ENCODE measurements around the gene NOXA1. TPM values are rescaled to one million over a fixed set of nuclear protein-coding genes. Genes with fewer than 3 reads are reported as not detected.
"Not testable (repeated sequence)": the region's sequence is repeated elsewhere in the genome, so short reads cannot be mapped to it uniquely, and the experiment has no call there.

Gene NOXA1
- total and polyA plus RNA-seq, 3 experiments from 2014 or later, result 0.66 to 1.3 (median 0.74) TPM

GRCh38 chr9:137449081-137449844 is 26.1 kb downstream of the NOXA1 start:
- no peaks in the 10 kb centered on the region for H3K9me3 ChIP-seq (ENCODE audit: low read length)
- H3K4me3 ChIP-seq (ENCODE audit: low read length), result no peak overlapping the region
- Mint-ChIP-seq H3K36me3 (no peaks in the 10 kb centered on the region), H3K27ac (peak overlapping the region in 3 of 8 donors; percentile 24 to 73 (median 46)), H3K4me1 (peaks cover 29 to 42% (median 41%) of the 10 kb centered on the region in 3 donors), H3K9me3 (peaks cover 0 to 6% (median 0%) of the 10 kb centered on the region in 5 donors), H3K27me3 (peaks cover 2 to 9% of the 10 kb centered on the region in 2 donors), H3K4me3 (peak overlapping the region in 2 of 7 donors; percentile 13 to 72)
- DNase-seq, result peak in 1 of 5 donors; percentile 47
- no peaks in the 10 kb centered on the region for H3K36me3 ChIP-seq (ENCODE audit: insufficient read depth, low read length)
- H3K27me3 ChIP-seq (ENCODE audit: insufficient read depth, low read length, poor library complexity, severe bottlenecking), result no peaks in the 10 kb centered on the region
- CTCF ChIA-PET, result no interaction called here
- peaks cover 52% of the 10 kb centered on the region for H3K4me1 ChIP-seq (ENCODE audit: insufficient read depth, low read length)
- no peak overlapping the region for H3K27ac ChIP-seq (ENCODE audit: low read depth, low read length)
- POLR2A ChIA-PET, result no interaction called here

- POLR2A ChIA-PET, result no interaction called here
- peaks cover 57% of the 10 kb centered on the region for H3K4me1 ChIP-seq (ENCODE audit: insufficient read depth, low read length)
- H3K27me3 ChIP-seq (ENCODE audit: insufficient read depth, low read length, poor library complexity, severe bottlenecking), result no peaks in the 10 kb centered on the region
- H3K9me3 Mint-ChIP-seq, result peaks cover 0 to 6% (median 0%) of the 10 kb centered on the region in 5 donors
- no peaks in the 10 kb centered on the region for H3K36me3 Mint-ChIP-seq
- CTCF ChIA-PET, result no interaction called here
- no peak overlapping the region for H3K27ac ChIP-seq (ENCODE audit: low read depth, low read length)
- no peaks in the 10 kb centered on the region for H3K36me3 ChIP-seq (ENCODE audit: insufficient read depth, low read length)
- H3K4me1 Mint-ChIP-seq, result peaks cover 29 to 42% (median 37%) of the 10 kb centered on the region in 3 donors
- peaks cover 2 to 4% of the 10 kb centered on the region in 2 donors for H3K27me3 Mint-ChIP-seq
- peak overlapping the region in 6 of 7 donors; percentile 8 to 88 (median 66) for H3K4me3 Mint-ChIP-seq
- peak; percentile 33 to 81 (median 69) for DNase-seq
- no peaks in the 10 kb centered on the region for H3K9me3 ChIP-seq (ENCODE audit: low read length)
- peak overlapping the region; percentile 63 to 94 (median 84) for H3K27ac Mint-ChIP-seq
- no peak overlapping the region for H3K4me3 ChIP-seq (ENCODE audit: low read length)
These were observed 26.8 kb downstream of the NOXA1 start for GRCh38 chr9:137449931-137450538.

DNA sequence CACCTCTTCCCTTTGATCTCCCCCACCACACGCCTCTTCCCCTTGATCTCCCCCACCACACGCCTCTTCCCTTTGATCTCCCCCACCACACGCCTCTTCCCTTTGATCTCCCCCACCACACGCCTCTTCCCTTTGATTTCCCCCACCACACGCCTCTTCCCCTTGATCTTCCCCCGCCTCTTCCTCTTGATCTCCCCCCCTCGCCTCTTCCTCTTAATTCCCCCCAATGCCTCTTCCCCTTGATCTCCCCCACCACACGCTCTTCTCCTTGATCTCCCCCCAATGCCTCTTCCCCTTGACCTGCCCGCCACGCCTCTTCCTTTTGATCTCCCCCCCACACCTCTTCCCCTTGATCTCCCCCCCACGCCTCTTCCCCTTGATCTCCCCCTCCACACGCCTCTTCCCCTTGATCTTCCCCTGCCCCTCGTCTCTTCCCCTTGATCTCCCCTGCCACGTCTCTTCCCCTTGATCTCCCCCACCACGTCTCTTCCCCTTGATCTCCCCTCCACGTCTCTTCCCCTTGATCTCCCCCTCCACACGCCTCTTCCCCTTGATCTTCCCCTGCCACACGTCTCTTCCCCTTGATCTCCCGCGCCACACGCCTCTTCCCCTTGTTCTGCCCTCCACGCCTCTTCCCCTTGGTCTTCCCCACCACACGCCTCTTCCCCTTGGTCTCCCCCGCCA is 27.5 kb downstream of the NOXA1 start:
- H3K9me3 ChIP-seq (ENCODE audit: low read length); H3K27me3 Mint-ChIP-seq; H3K9me3 Mint-ChIP-seq; CTCF ChIA-PET; H3K27ac ChIP-seq (ENCODE audit: low read depth, low read length); POLR2A ChIA-PET; H3K4me3 ChIP-seq (ENCODE audit: low read length); H3K36me3 ChIP-seq (ENCODE audit: insufficient read depth, low read length); H3K36me3 Mint-ChIP-seq; H3K27me3 ChIP-seq (ENCODE audit: insufficient read depth, low read length, poor library complexity, severe bottlenecking): not testable (repeated sequence)
- H3K27ac Mint-ChIP-seq, result peak overlapping the region in 7 of 8 donors; percentile 30 to 95 (median 84)
- peaks cover 25 to 36% (median 32%) of the 10 kb centered on the region in 3 donors for H3K4me1 Mint-ChIP-seq
- peak overlapping the region in 5 of 7 donors; percentile 8 to 88 (median 66) for H3K4me3 Mint-ChIP-seq
- H3K4me1 ChIP-seq (ENCODE audit: insufficient read depth, low read length), result peaks cover 54% of the 10 kb centered on the region
- DNase-seq, result peak; percentile 28 to 79 (median 70)

- H3K4me3 Mint-ChIP-seq, result peak overlapping the region in 5 of 7 donors; percentile 8 to 72 (median 52)
- H3K9me3 ChIP-seq (ENCODE audit: low read length); H3K4me3 ChIP-seq (ENCODE audit: low read length); H3K9me3 Mint-ChIP-seq; H3K36me3 Mint-ChIP-seq; H3K27me3 Mint-ChIP-seq; H3K36me3 ChIP-seq (ENCODE audit: insufficient read depth, low read length); CTCF ChIA-PET; H3K27me3 ChIP-seq (ENCODE audit: insufficient read depth, low read length, poor library complexity, severe bottlenecking); H3K27ac ChIP-seq (ENCODE audit: low read depth, low read length); POLR2A ChIA-PET: not testable (repeated sequence)
- peaks cover 51% of the 10 kb centered on the region for H3K4me1 ChIP-seq (ENCODE audit: insufficient read depth, low read length)
- DNase-seq, result peak in 2 of 5 donors; percentile 44 to 48
- peak overlapping the region in 6 of 8 donors; percentile 73 to 95 (median 91) for H3K27ac Mint-ChIP-seq
- H3K4me1 Mint-ChIP-seq, result peaks cover 26 to 39% (median 32%) of the 10 kb centered on the region in 3 donors
These were observed 28.2 kb downstream of the NOXA1 start for GRCh38 chr9:137451264-137452005.

DNA sequence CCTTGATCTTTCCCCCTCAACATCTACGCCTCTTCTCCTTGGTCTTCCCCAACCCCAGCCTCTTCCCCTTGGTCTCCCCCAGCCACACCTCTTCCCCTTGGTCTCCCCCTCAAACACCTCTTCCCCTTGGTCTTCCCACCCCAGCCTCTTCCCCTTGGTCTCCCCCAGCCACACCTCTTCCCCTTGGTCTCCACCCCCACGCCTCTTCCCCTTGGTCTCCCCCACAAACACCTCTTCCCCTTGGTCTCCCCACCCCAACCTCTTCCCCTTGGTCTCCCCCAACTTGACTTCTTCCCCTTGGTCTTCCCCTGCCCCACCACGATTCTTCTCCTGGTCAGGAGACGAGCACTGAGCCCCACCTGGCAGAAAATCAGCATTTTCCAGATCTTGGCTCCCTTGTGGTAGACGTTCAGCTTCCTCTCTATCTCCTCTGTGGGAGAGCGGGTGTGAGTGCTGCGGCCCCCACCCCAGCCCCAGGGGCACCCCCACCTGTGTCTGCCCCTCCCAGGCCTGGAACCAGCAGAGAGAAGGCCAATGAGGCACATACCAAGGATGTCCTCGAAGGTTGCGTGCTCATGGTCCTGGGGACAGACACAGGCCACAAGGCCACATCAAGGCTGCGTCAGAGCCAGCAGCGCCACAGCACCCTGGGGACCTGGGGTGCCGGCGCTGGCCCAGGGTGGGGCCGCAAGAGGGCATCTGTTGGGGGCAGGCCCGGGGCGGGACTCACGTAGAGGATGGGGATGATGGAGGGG is 29.0 kb downstream of the NOXA1 start:
- H3K36me3 ChIP-seq (ENCODE audit: insufficient read depth, low read length), result no peaks in the 10 kb centered on the region
- CTCF ChIA-PET, result interaction anchor here (1.6 kb wide), 1 partner anchor 29 kb away, joined by 5 read pairs; the partner anchor contains the start of genes EXD3 and NOXA1
- no peak overlapping the region for H3K27ac ChIP-seq (ENCODE audit: low read depth, low read length)
- Mint-ChIP-seq H3K27me3 (peaks cover 0 to 2% of the 10 kb centered on the region in 2 donors), H3K27ac (peak overlapping the region in 4 of 8 donors; percentile 42 to 93 (median 62)), H3K36me3 (peaks cover 0 to 11% (median 0%) of the 10 kb centered on the region in 3 donors), H3K4me1 (peaks cover 23 to 39% (median 25%) of the 10 kb centered on the region in 3 donors), H3K4me3 (peak overlapping the region in 5 of 7 donors; percentile 11 to 63 (median 52)), H3K9me3 (peaks cover 0 to 6% (median 0%) of the 10 kb centered on the region in 5 donors)
- DNase-seq, result peak in 1 of 5 donors; percentile 47
- H3K9me3 ChIP-seq (ENCODE audit: low read length), result no peaks in the 10 kb centered on the region
- H3K4me1 ChIP-seq (ENCODE audit: insufficient read depth, low read length), result peaks cover 58% of the 10 kb centered on the region
- no peak overlapping the region for H3K4me3 ChIP-seq (ENCODE audit: low read length)
- POLR2A ChIA-PET, result interaction anchor here (0.6 kb wide), 1 partner anchor 255 kb away, joined by 3 read pairs; no protein-coding TSS in a partner anchor
- no peaks in the 10 kb centered on the region for H3K27me3 ChIP-seq (ENCODE audit: insufficient read depth, low read length, poor library complexity, severe bottlenecking)

- H3K27me3 Mint-ChIP-seq, result peaks cover 0 to 2% of the 10 kb centered on the region in 2 donors
- no peaks in the 10 kb centered on the region for H3K27me3 ChIP-seq (ENCODE audit: insufficient read depth, low read length, poor library complexity, severe bottlenecking)
These were observed 29.8 kb downstream of the NOXA1 start for GRCh38 chr9:137452761-137453642.

More at GRCh38 chr9:137452761-137453642, 29.8 kb downstream of the NOXA1 start:
- Histone ChIP-seq H3K36me3 (ENCODE audit: insufficient read depth, low read length) (no peaks in the 10 kb centered on the region), H3K9me3 (ENCODE audit: low read length) (no peaks in the 10 kb centered on the region), H3K4me1 (ENCODE audit: insufficient read depth, low read length) (peaks cover 63% of the 10 kb centered on the region), H3K27ac (ENCODE audit: low read depth, low read length) (no peak overlapping the region), H3K4me3 (ENCODE audit: low read length) (no peak overlapping the region)
- POLR2A ChIA-PET, result interaction anchor here (0.6 kb wide), 1 partner anchor 256 kb away, joined by 3 read pairs; no protein-coding TSS in a partner anchor
- peak in 1 of 5 donors; percentile 52 for DNase-seq
- H3K9me3 Mint-ChIP-seq, result peaks cover 0 to 6% (median 0%) of the 10 kb centered on the region in 5 donors
- H3K27ac Mint-ChIP-seq, result peak overlapping the region in 1 of 8 donors; percentile 48
- H3K4me1 Mint-ChIP-seq, result peaks cover 21 to 42% (median 23%) of the 10 kb centered on the region in 3 donors
- H3K36me3 Mint-ChIP-seq, result peaks cover 0 to 11% (median 0%) of the 10 kb centered on the region in 3 donors
- no peak overlapping the region for H3K4me3 Mint-ChIP-seq
- CTCF ChIA-PET, result interaction anchor here (1.6 kb wide), 1 partner anchor 30 kb away, joined by 5 read pairs; the partner anchor contains the start of genes EXD3 and NOXA1
